Pancreas (tissue), 10 donors: ENCODE measurements around the gene C16orf89. TPM values are rescaled to one million over a fixed set of nuclear protein-coding genes. Genes with fewer than 3 reads are reported as not detected.
"Not testable (repeated sequence)": the region's sequence is repeated elsewhere in the genome, so short reads cannot be mapped to it uniquely, and the experiment has no call there.

ENCODE experiments used
- ATAC-seq, 4 donors: fragments of 200-7000 bp; cut with Tn5 transposase; one replicate each; pipeline versions ENCODE4 v1.8.0 to v1.9.1; 2020; ENCODE audit warnings: mild to moderate bottlenecking in 4 of 4, moderate library complexity in 4 of 4
- DNase-seq, 6 donors: peaks; one replicate each; pipeline ENCODE4 v3.0.0-alpha.2; 2020
- FAIRE-seq: peaks from 2 replicates; lab custom pipeline; 2012; peaks lifted over from hg19 to GRCh38; lab: Jason Lieb, UNC
- H3K27ac ChIP-seq, 4 donors: fragments of 200-600 bp; sonication (generic); 1 replicate in 3 of 4; 2 replicates in 1 of 4; pipeline versions ENCODE4 v1.5.0 to v1.8.0; 2020
- H3K27me3 ChIP-seq, 4 donors: fragments of 200-600 bp; one replicate each; pipeline ENCODE4 v1.8.0; 2021
- H3K36me3 ChIP-seq, 3 donors: fragments of 200-600 bp; sonication (generic) in 1 of 3; one replicate each; pipeline versions ENCODE4 v1.5.0 to v1.8.0; 2020 to 2021
- H3K4me1 ChIP-seq, 3 donors: fragments of 200-600 bp; one replicate each; pipeline ENCODE4 v1.8.0; 2021
- H3K4me3 ChIP-seq, 4 donors: fragments of 200-600 bp; sonication (generic) in 2 of 4; one replicate each; pipeline versions ENCODE4 v1.5.0 to v1.8.0; 2020 to 2021
- H3K9me3 ChIP-seq, 4 donors: fragments of 200-600 bp; one replicate each; pipeline ENCODE4 v1.8.0; 2021
- WGBS, 2 donors: extraction: QIAGEN DNeasy Blood & Tissue Kit; methylation state at CpG; one replicate each; pipeline ENCODE4 v1.1.7; 2013; 5-methylcytosine and 5-hydroxymethylcytosine counted together
- intact Hi-C, 3 donors: fragments of 100-400 bp; cut with DNase I; formaldehyde crosslinking; loops; one replicate each; pipeline versions ENCODE4 v1.11.1 to v1.14.2; 2022
- polyA plus RNA-seq, 2 donors: library from polyadenylated mRNA; stranded (reverse); fragments of 200-250 nt; gene quantifications; one replicate each; pipeline ENCODE4 v1.2.3, GENCODE V29; 2013
- total RNA-seq, 6 donors: library from RNA; stranded (reverse); fragmentation: NEBNext Ultra II Directional in 4 of 6; extraction: Animal tissue kit (Norgen Biotek cat#: 25700) in 4 of 6; gene quantifications; one replicate each; pipeline versions ENCODE4 v1.2.1 to v1.2.4, GENCODE V29; 2021 to 2023
- donor health status: healthy with polysubstance abuse.
- donor health status: DM: no; HTN: no; CAD: no; lungs with moderate emphysema.
- donor health status: DM: no; HTN: no; CAD: no.
- donor health status: control.
- donor health status: control.
- donor health status: Bipolar disorder and iron deficiency.
- donor health status: DM: yes; HTN: yes; CAD: no.
- donor health status: DM: no; HTN: no; CAD: no.
- donor health status: DM: no; HTN: no; CAD: no.
- donor health status: DM: yes; HTN: yes; CAD: no.

The C16orf89 gene
- total and polyA plus RNA-seq, 8 donors: 1.1 to 9.1 (median 2.3) TPM; not detected in 1

GRCh38 chr16:5096437-5097060 is 30.8 kb upstream of the C16orf89 start:
- DNase-seq: not testable (repeated sequence)
- H3K4me3 ChIP-seq: peak overlapping the region in 2 of 4 donors; percentile 69 to 90

GRCh38 chr16:5095145-5095830 is 29.5 kb upstream of the C16orf89 start:
- FAIRE-seq, H3K9me3 ChIP-seq, H3K4me3 ChIP-seq, H3K27ac ChIP-seq, H3K27me3 ChIP-seq, H3K4me1 ChIP-seq, DNase-seq, H3K36me3 ChIP-seq, intact Hi-C loops, ATAC-seq: not testable (repeated sequence)
- 63 to 66% methylated on average over 11 of the region's 11 CpGs for WGBS, 2 donors

More at GRCh38 chr16:5096437-5097060, 30.8 kb upstream of the C16orf89 start:
- H3K27ac ChIP-seq, H3K27me3 ChIP-seq, H3K9me3 ChIP-seq, intact Hi-C loops, H3K4me1 ChIP-seq, H3K36me3 ChIP-seq, FAIRE-seq, ATAC-seq: not testable (repeated sequence)
- 17 to 20% methylated on average over 7 of the region's 7 CpGs for WGBS, 2 donors

GRCh38 chr16:5093746-5094145 is 28.0 kb upstream of the C16orf89 start:
- H3K9me3 ChIP-seq, H3K27ac ChIP-seq, ATAC-seq, H3K4me1 ChIP-seq, H3K36me3 ChIP-seq, H3K27me3 ChIP-seq, intact Hi-C loops, H3K4me3 ChIP-seq, FAIRE-seq: not testable (repeated sequence)
- WGBS, 2 donors: 77 to 84% methylated on average over 10 to 11 of the region's 11 CpGs
- DNase-seq: peak in 1 of 6 donors; percentile 55

- DNase-seq: peak in 1 of 6 donors; percentile 68
- H3K36me3 ChIP-seq, H3K4me1 ChIP-seq, ATAC-seq, FAIRE-seq, H3K27ac ChIP-seq, H3K4me3 ChIP-seq, H3K27me3 ChIP-seq, intact Hi-C loops, H3K9me3 ChIP-seq: not testable (repeated sequence)
- 89 to 98% methylated on average over 6 to 9 of the region's 9 CpGs for WGBS, 2 donors
These were observed 27.3 kb upstream of the C16orf89 start for GRCh38 chr16:5093081-5093480.

DNA sequence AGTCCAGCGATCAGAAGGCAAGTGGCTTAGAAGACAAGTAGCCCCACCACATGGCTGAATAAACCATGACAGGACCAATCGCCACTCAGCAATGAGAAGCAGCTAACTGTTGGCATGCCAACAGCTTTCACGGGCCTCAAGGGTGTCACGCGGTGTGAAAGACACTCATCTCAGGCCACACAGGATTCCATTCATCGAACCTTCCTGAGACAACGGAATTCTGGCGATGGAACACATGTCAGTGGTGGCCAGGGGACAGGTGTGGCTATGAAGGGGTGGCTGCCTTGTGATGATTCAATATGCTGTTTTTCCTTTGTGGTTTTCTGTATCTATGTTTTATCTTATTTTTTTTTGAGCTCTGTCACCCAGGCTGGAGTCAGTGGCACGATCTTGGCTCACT is 24.8 kb upstream of the C16orf89 start:
- intact Hi-C loops, H3K4me3 ChIP-seq, H3K36me3 ChIP-seq, ATAC-seq, DNase-seq, H3K27ac ChIP-seq, H3K9me3 ChIP-seq, H3K4me1 ChIP-seq, FAIRE-seq, H3K27me3 ChIP-seq: not testable (repeated sequence)
- 91 to 94% methylated on average over 9 of the region's 9 CpGs for WGBS, 2 donors

- ATAC-seq, H3K27ac ChIP-seq, H3K4me3 ChIP-seq, H3K27me3 ChIP-seq, H3K36me3 ChIP-seq, H3K4me1 ChIP-seq, H3K9me3 ChIP-seq, intact Hi-C loops, FAIRE-seq: not testable (repeated sequence)
- 85 to 88% methylated on average over 26 of the region's 26 CpGs for WGBS, 2 donors
- DNase-seq: peak in 1 of 6 donors; percentile 62
These were observed 24.3 kb upstream of the C16orf89 start for GRCh38 chr16:5089911-5090555.

DNA sequence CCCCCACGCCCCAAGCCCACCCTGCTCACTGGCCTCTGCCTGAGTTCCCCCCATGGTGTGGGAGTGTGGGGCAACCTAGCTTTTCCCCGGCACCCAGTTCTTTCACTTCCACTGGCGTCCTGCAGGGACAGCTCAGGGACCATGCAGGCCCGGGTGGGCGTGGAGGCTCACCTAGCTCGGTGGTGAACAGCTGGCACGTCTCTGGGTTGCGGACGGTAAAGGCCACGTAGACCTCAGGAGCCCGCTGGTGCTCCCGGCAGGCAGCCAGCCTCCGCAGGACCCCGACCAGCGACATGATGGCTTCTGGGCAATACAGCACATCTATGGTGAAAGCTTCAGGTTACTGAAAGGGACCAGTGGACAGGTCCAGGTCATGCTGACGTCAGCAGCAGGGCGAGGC is 23.2 kb upstream of the C16orf89 start:
- peak in 1 of 6 donors; percentile 62 for DNase-seq
- not testable (repeated sequence) for H3K4me3 ChIP-seq

DNA sequence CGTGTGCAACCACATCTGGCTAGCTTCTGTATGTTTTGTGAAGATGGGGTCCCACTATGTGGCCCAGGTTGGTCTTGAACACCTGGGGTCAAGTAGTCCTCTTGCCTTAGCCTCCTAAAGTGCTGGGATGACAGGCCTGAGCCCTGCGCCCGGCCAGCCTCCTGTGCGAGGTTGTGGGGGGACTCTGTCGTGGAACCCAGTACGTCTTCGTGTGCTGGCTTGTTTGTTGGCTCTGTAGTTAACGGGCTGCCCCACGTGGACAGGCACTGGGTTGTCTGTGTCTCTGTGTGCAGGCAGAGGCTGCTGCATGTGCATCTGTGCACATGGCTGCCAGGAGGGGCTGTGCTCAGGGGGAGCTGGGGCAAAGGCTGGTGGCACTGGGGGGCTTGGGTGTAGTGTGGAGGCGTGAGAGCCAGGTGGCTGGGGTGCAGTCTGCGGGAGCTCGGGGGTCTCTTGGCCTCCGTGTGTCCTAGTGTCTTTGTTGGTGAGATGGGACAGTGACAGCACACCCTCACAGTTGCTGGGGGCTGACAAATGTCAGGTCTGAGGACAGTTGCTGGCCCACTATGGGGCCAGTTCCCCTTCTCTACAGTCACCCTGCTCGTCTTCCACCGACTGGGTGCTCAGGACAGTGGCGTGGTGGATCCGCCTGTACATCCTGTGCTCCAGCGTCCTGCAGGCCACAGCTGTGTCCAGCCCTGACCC is 22.5 kb upstream of the C16orf89 start:
- H3K36me3 ChIP-seq, H3K9me3 ChIP-seq, H3K4me1 ChIP-seq, H3K27me3 ChIP-seq, intact Hi-C loops, FAIRE-seq, H3K4me3 ChIP-seq, ATAC-seq, H3K27ac ChIP-seq: not testable (repeated sequence)
- WGBS, 2 donors: 91 to 92% methylated on average over 18 of the region's 18 CpGs
- DNase-seq: peak in 1 of 6 donors; percentile 57

More for the DNA sequence above, 23.2 kb upstream of the C16orf89 start:
- H3K27ac ChIP-seq, intact Hi-C loops, H3K36me3 ChIP-seq, H3K9me3 ChIP-seq, H3K27me3 ChIP-seq, H3K4me1 ChIP-seq, FAIRE-seq, ATAC-seq: not testable (repeated sequence)
- 90 to 92% methylated on average over 17 of the region's 17 CpGs for WGBS, 2 donors

DNA sequence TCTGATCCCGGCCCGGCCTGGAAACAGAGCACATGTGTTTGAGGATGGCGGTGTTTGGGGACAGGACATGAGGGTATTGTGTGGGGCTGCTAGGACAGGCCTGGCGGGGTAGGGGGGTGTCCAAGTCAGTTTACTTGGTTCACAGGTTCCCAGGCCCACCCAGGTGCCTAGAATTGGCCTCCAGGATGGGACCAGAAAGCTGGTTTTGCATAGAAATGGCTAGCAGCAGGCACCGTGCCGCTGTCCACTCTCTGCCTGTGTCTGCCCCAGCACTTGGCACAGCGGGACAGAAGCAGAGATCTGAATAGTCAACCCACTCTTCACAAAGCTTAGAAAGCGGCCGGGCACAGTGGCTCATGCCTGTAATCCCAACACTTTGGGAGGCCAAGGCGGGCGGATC is 20.0 kb upstream of the C16orf89 start:
- DNase-seq: peak in 1 of 6 donors; percentile 33
- H3K36me3 ChIP-seq, H3K4me3 ChIP-seq, ATAC-seq, H3K4me1 ChIP-seq, FAIRE-seq, H3K9me3 ChIP-seq, H3K27ac ChIP-seq, intact Hi-C loops, H3K27me3 ChIP-seq: not testable (repeated sequence)
- 82 to 92% methylated on average over 11 of the region's 11 CpGs for WGBS, 2 donors
